K562 (cell line): ENCODE results near the gene RBKS. TPM values are rescaled to one million over a fixed set of nuclear protein-coding genes. Genes with fewer than 3 reads are reported as not detected.

Source experiments
- ATAC-seq: fragments of 200-7000 bp; cut with Tn5 transposase; 3 replicates; pipeline ENCODE4 v1.9.1; 2020; ENCODE audit warnings: moderate library complexity
- BruUV-seq: library from RNA; stranded (reverse); fragments of 400-500 nt; replicated peaks from 2 replicates; lab custom pipeline; 2021; lab: Mats Ljungman, UMichigan
- CTCF ChIA-PET: fragments of 300-600 bp; formaldehyde crosslinking; extraction: SDS; loops from one replicate; lab custom pipeline; 2021; ENCODE audit warnings: low intra/inter-chr PET ratio; lab: Yijun Ruan, JAX
- POLR2A ChIA-PET: fragments of 300-600, 350-650 bp; sonication (Branson Sonifier 250); formaldehyde crosslinking; extraction: SDS; loops from one replicate; lab custom pipeline; 2021; ENCODE audit warnings: antibody characterized with exemption, inconsistent platforms; lab: Yijun Ruan, JAX
- DNase-seq, 4 experiments: peaks; one replicate each; pipeline versions ENCODE4 v3.0.0 to v3.0.0-alpha.2; 2011 to 2018; ENCODE audit warnings: low spot score in 3 of 4, mixed read lengths in 3 of 4; ENCODE audit errors: extremely low read depth in 1 of 4
- FAIRE-seq: peaks from 2 replicates; lab custom pipeline; 2011; peaks lifted over from hg19 to GRCh38; lab: Jason Lieb, UNC
- H2AFZ ChIP-seq: 2 replicates; pipeline ENCODE4 v1.6.0; 2011; ENCODE audit warnings: low read depth, low read length, control low read depth, inconsistent platforms
- H3K27ac ChIP-seq: fragments of 200-600 bp; 3 replicates; pipeline ENCODE4 v1.8.0; 2011; ENCODE audit warnings: low read depth, mild to moderate bottlenecking, control low read depth, inconsistent platforms, low read length, moderate library complexity, mixed read lengths; ENCODE audit errors: extremely low read depth
- H3K27me3 ChIP-seq, 2 experiments: fragments of 300-600 bp in 1 of 2; 2 replicates in 1 of 2; 3 replicates in 1 of 2; pipeline versions ENCODE4 v1.6.0 to v1.8.0; 2011; ENCODE audit warnings: inconsistent platforms in 2 of 2, low read length in 2 of 2, mild to moderate bottlenecking in 1 of 2, mixed read lengths in 1 of 2, moderate library complexity in 1 of 2; ENCODE audit not compliant: control insufficient read depth in 2 of 2, insufficient read depth in 2 of 2
- H3K36me3 ChIP-seq: fragments of 300-600 bp; 3 replicates; pipeline ENCODE4 v1.8.0; 2011; ENCODE audit warnings: mild to moderate bottlenecking, low read length, inconsistent platforms; ENCODE audit not compliant: control insufficient read depth, insufficient read depth
- H3K4me1 ChIP-seq, 2 experiments: fragments of 200-600 bp in 1 of 2; replicated peaks in 1 of 2; 2 replicates in 1 of 2; 3 replicates in 1 of 2; pipeline versions ENCODE4 v1.5.1 to v1.8.0; 2011; ENCODE audit warnings: inconsistent platforms in 2 of 2, low read length in 2 of 2, mild to moderate bottlenecking in 1 of 2, mixed read lengths in 1 of 2, moderate library complexity in 1 of 2; ENCODE audit not compliant: control insufficient read depth in 2 of 2, insufficient read depth in 2 of 2
- H3K4me2 ChIP-seq: 2 replicates; pipeline ENCODE4 v1.6.1; 2011; ENCODE audit warnings: low read length, control low read depth, inconsistent platforms, mixed read lengths; ENCODE audit not compliant: insufficient read depth
- H3K4me3 ChIP-seq: fragments of 200-600 bp; sonication (generic), shearing (Covaris generic); 2 replicates; pipeline ENCODE4 v1.5.1; 2016; ENCODE audit warnings: control low read depth, inconsistent platforms
- H3K79me2 ChIP-seq: fragments of 200-600 bp; 3 replicates; pipeline ENCODE4 v1.8.0; 2011; ENCODE audit warnings: low read length, inconsistent platforms; ENCODE audit not compliant: control insufficient read depth, insufficient read depth
- H3K9ac ChIP-seq, 2 experiments: 2 replicates each; pipeline versions ENCODE4 v1.6.0 to v1.6.1; 2011; ENCODE audit warnings: low read depth in 2 of 2, low read length in 2 of 2, control low read depth in 1 of 2, inconsistent platforms in 1 of 2, mild to moderate bottlenecking in 1 of 2, mixed read lengths in 1 of 2; ENCODE audit not compliant: insufficient read depth in 1 of 2
- H3K9me1 ChIP-seq: one replicate; pipeline ENCODE4 v1.6.0; 2011; ENCODE audit warnings: inconsistent platforms, mild to moderate bottlenecking, low read length, moderate library complexity; ENCODE audit not compliant: control insufficient read depth, insufficient read depth
- H3K9me3 ChIP-seq: replicated peaks from 2 replicates; pipeline ENCODE4 v1.5.1; 2011; ENCODE audit warnings: low read depth, low read length, inconsistent platforms; ENCODE audit not compliant: control insufficient read depth, insufficient read depth
- H4K20me1 ChIP-seq: replicated peaks from 2 replicates; pipeline ENCODE4 v1.6.1; 2011; ENCODE audit warnings: low read length, inconsistent platforms, mixed read lengths; ENCODE audit not compliant: control insufficient read depth, insufficient read depth
- BRF1 ChIP-seq: IDR thresholded peaks from 3 replicates; pipeline ENCODE4 v1.6.1; 2011; ENCODE audit warnings: borderline replicate concordance, mild to moderate bottlenecking; ENCODE audit not compliant: insufficient read length; ENCODE audit errors: extremely low read depth
- CTBP1 ChIP-seq: fragments of 450-650 bp; IDR thresholded peaks from 2 replicates; pipeline ENCODE4 v1.6.1; 2016; ENCODE audit warnings: borderline replicate concordance
- ILK ChIP-seq: fragments of 450-650 bp; IDR thresholded peaks from 2 replicates; pipeline ENCODE4 v1.6.1; 2016; ENCODE audit warnings: missing genetic modification characterization, low read depth, mild to moderate bottlenecking, missing compliant biosample characterization, moderate library complexity, borderline replicate concordance
- NR0B1 ChIP-seq: fragments of 450-650 bp; IDR thresholded peaks from one replicate; pipeline ENCODE4 v1.6.1; 2018; ENCODE audit warnings: mild to moderate bottlenecking, moderate library complexity; ENCODE audit not compliant: partially characterized antibody
- POLR2A ChIP-seq: fragments of 450-650 bp; conservative IDR thresholded peaks from 2 replicates; pipeline ENCODE4 v1.6.1; 2016
- PTTG1 ChIP-seq: fragments of 450-650 bp; IDR thresholded peaks from 2 replicates; pipeline ENCODE4 v1.6.1; 2016; ENCODE audit warnings: low read depth, mild to moderate bottlenecking, missing genetic modification characterization, missing compliant biosample characterization
- SFPQ ChIP-seq: fragments of 200-400 bp; formaldehyde crosslinking; IDR thresholded peaks from 2 replicates; pipeline ENCODE4 v1.6.1; 2017; ENCODE audit warnings: mild to moderate bottlenecking, low read depth, low read length, moderate library complexity
- SMAD4 ChIP-seq: fragments of 250-450 bp; sonication (Bioruptor Pico); conservative IDR thresholded peaks from 2 replicates; pipeline ENCODE4 v1.8.0; 2021; ENCODE audit warnings: inconsistent platforms, mild to moderate bottlenecking, moderate library complexity
- SNAPC5 ChIP-seq: fragments of 250-450 bp; sonication (Bioruptor Pico); IDR thresholded peaks from 2 replicates; pipeline ENCODE4 v1.8.0; 2021; ENCODE audit warnings: moderate library complexity, mild to moderate bottlenecking, inconsistent platforms
- ZMIZ1 ChIP-seq, 2 experiments: fragments of 150-350 bp in 1 of 2; IDR thresholded peaks; 2 replicates each; pipeline ENCODE4 v1.6.1; 2012 to 2016; ENCODE audit warnings: low read depth in 2 of 2, low read length in 2 of 2, mild to moderate bottlenecking in 1 of 2, moderate library complexity in 1 of 2
- ZNF12 ChIP-seq: sonication (generic); formaldehyde crosslinking; IDR thresholded peaks from 2 replicates; pipeline ENCODE4 v1.4.0; 2020; ENCODE audit warnings: mild to moderate bottlenecking, missing genetic modification reagents
- ZNF311 ChIP-seq: fragments of 250-450 bp; sonication (Bioruptor Pico); IDR thresholded peaks from 2 replicates; pipeline ENCODE4 v1.4.0; 2020; ENCODE audit warnings: mild to moderate bottlenecking, moderate library complexity
- ZNF780A ChIP-seq: fragments of 250-450 bp; sonication (Bioruptor Pico); IDR thresholded peaks from 2 replicates; pipeline ENCODE4 v1.5.0; 2021; ENCODE audit warnings: mild to moderate bottlenecking
- WGBS: fragments of 100-300 bp; shearing (Covaris generic); methylation state at CpG from one replicate; pipeline ENCODE4 v1.1.6; 2016; ENCODE audit warnings: low coverage, mixed read lengths; ENCODE audit not compliant: insufficient coverage; ENCODE audit errors: missing lambda C conversion rate; 5-methylcytosine and 5-hydroxymethylcytosine counted together
- in situ Hi-C: fragments of 300-500 bp; cut with MboI; formaldehyde crosslinking; loops from 4 replicates; pipeline ENCODE4 v1.15.0; 2018; ENCODE audit warnings: inconsistent platforms, mixed read lengths
- intact Hi-C: fragments of 100-400 bp; cut with micrococcal nuclease; formaldehyde crosslinking; loops from 2 replicates; pipeline ENCODE4 v1.14.2; 2022
- polyA plus RNA-seq, 8 experiments: library from polyadenylated mRNA; depleted of rRNA in 4 of 8; stranded (reverse) in 5 of 8; unstranded in 3 of 8; fragments of >200 nt; fragmentation: Nextera tagmentation in 2 of 8; fragmentation: Illumina TruSeq in 1 of 8; extraction: Ambion mirVana in 2 of 8; extraction: Trizol in 1 of 8; gene quantifications; 2 replicates each; pipeline versions ENCODE4 v1.2.1 to v1.2.3, GENCODE V29; 2011 to 2014; ENCODE audit warnings: inconsistent platforms in 1 of 8, missing spikeins in 1 of 8
- total RNA-seq, 7 experiments: library from RNA; depleted of rRNA in 6 of 7; stranded (reverse); fragments of >200 nt in 6 of 7; fragmentation: Illumina TruSeq in 2 of 7; extraction: Trizol in 2 of 7; gene quantifications; 2 replicates each; pipeline versions ENCODE4 v1.2.1 to v1.2.3, GENCODE V29; 2011 to 2021; ENCODE audit warnings: low replicate concordance in 1 of 7

Gene RBKS
- total and polyA plus RNA-seq, 9 of the 15 experiments (the other 6 are each of a cell fraction or from before 2014, with no cell fraction given) = 0.06 to 0.39 (median 0.19) TPM

- Histone ChIP-seq H4K20me1 (no peaks in the 10 kb centered on the region; the same call in 1 of the 2 replicates), H3K9ac (no peak overlapping the region), H3K36me3 (no peaks in the 10 kb centered on the region), H3K4me1 (no peaks in the 10 kb centered on the region; a peak in 1 of 5 replicates), H3K4me3 (no peak overlapping the region), H3K27ac (no peak overlapping the region), H2AFZ (no peak overlapping the region), H3K4me2 (no peak overlapping the region), H3K79me2 (no peaks in the 10 kb centered on the region), H3K9me3 (no peaks in the 10 kb centered on the region), H3K27me3 (peaks cover 21 to 43% of the 10 kb centered on the region in 2 experiments), H3K9me1 (no peaks in the 10 kb centered on the region)
- CTCF ChIA-PET = no interaction called here
- under 1% methylated on average over 7 of the region's 7 CpGs for WGBS
- no peak for DNase-seq
- in situ Hi-C loops (no loop called here), intact Hi-C loops (no loop called here)
- no peak for FAIRE-seq
- no TSS peak for BruUV-seq
- no peak for ATAC-seq
- POLR2A ChIA-PET = interaction anchor here (0.5 to 1.4 kb wide), 2 partner anchors 38 to 1274 kb away, joined by 3 to 4 read pairs; no protein-coding TSS in a partner anchor
- TF ChIP-seq BRF1 = no peak
- TF ChIP-seq ILK (tag) = no peak
- no peak for TF ChIP-seq ZNF311 (CRISPR knock-in tag)
- TF ChIP-seq POLR2A = no peak
- TF ChIP-seq ZNF780A (CRISPR knock-in tag) = no peak
- TF ChIP-seq SFPQ = no peak
- TF ChIP-seq ZMIZ1 (IDR thresholded peaks at IDR 0.05; ENCODE audit: low read depth in 2 of 2, low read length in 2 of 2) = no peak
- TF ChIP-seq SMAD4 (CRISPR knock-in tag) = no peak
- TF ChIP-seq NR0B1 = no peak
- TF ChIP-seq CTBP1 = no peak
- TF ChIP-seq SNAPC5 (CRISPR knock-in tag) = no peak
- no peak for TF ChIP-seq ZNF12
- TF ChIP-seq PTTG1 (tag) = no peak
Measured at GRCh38 chr2:27798486-27798885, 91.7 kb downstream of the RBKS start.
